K562 (cell line): ENCODE results near the gene TCF25. TPM values are rescaled to one million over a fixed set of nuclear protein-coding genes. Genes with fewer than 3 reads are reported as not detected.

Experiments
- ARID3B ChIP-seq: fragments of 250-450 bp; sonication (Bioruptor Pico); IDR thresholded peaks from 2 replicates; pipeline ENCODE4 v1.4.0; 2020; ENCODE audit warnings: borderline replicate concordance
- BRF1 ChIP-seq: IDR thresholded peaks from 3 replicates; pipeline ENCODE4 v1.6.1; 2011; ENCODE audit warnings: borderline replicate concordance, mild to moderate bottlenecking; ENCODE audit not compliant: insufficient read length; ENCODE audit errors: extremely low read depth
- DPF2 ChIP-seq: fragments of 450-650 bp; IDR thresholded peaks from 2 replicates; pipeline ENCODE4 v1.6.1; 2016
- MYBL2 ChIP-seq, 2 experiments: fragments of 450-650 bp in 1 of 2; sonication (generic) in 1 of 2; formaldehyde crosslinking in 1 of 2; IDR thresholded peaks; 2 replicates each; pipeline versions ENCODE4 v1.6.1 to v1.8.1; 2017 to 2022; ENCODE audit warnings: borderline replicate concordance in 1 of 2, inconsistent platforms in 1 of 2, low read depth in 1 of 2, mild to moderate bottlenecking in 1 of 2, missing genetic modification reagents in 1 of 2, moderate library complexity in 1 of 2
- NR2C2 ChIP-seq, 2 experiments: fragments of 200-800 bp in 1 of 2; sonication (Bioruptor generic) in 1 of 2; sonication (generic) in 1 of 2; formaldehyde crosslinking in 1 of 2; IDR thresholded peaks; 2 replicates each; pipeline versions ENCODE4 v1.6.1 to v1.8.0; 2016 to 2022; ENCODE audit warnings: mild to moderate bottlenecking in 1 of 2, missing compliant biosample characterization in 1 of 2, missing genetic modification characterization in 1 of 2, missing genetic modification reagents in 1 of 2
- RAD51 ChIP-seq: fragments of 450-650 bp; IDR thresholded peaks from 2 replicates; pipeline ENCODE4 v1.7.1; 2016; ENCODE audit warnings: low read depth, mild to moderate bottlenecking, borderline replicate concordance
- REST ChIP-seq, 2 experiments: fragments of 450-650 bp; formaldehyde crosslinking in 1 of 2; IDR thresholded peaks; 2 replicates each; pipeline versions ENCODE4 v1.4.0 to v1.6.1; 2014 to 2020; ENCODE audit warnings: mild to moderate bottlenecking in 2 of 2, borderline replicate concordance in 1 of 2, low read depth in 1 of 2
- TEAD4 ChIP-seq, 2 experiments: sonication (generic) in 1 of 2; formaldehyde crosslinking in 1 of 2; IDR thresholded peaks; 2 replicates each; pipeline versions ENCODE4 v1.6.1 to v1.8.0; 2012 to 2022; ENCODE audit warnings: borderline replicate concordance in 1 of 2, inconsistent platforms in 1 of 2, low read length in 1 of 2, mild to moderate bottlenecking in 1 of 2, missing genetic modification reagents in 1 of 2
- ZBTB43 ChIP-seq: sonication (generic); formaldehyde crosslinking; IDR thresholded peaks from 2 replicates; pipeline ENCODE4 v1.8.0; 2023; ENCODE audit warnings: mild to moderate bottlenecking, missing genetic modification reagents
- ZNF12 ChIP-seq: sonication (generic); formaldehyde crosslinking; IDR thresholded peaks from 2 replicates; pipeline ENCODE4 v1.4.0; 2020; ENCODE audit warnings: mild to moderate bottlenecking, missing genetic modification reagents
- ZNF143 ChIP-seq: sonication (generic); formaldehyde crosslinking; IDR thresholded peaks from 2 replicates; pipeline ENCODE4 v1.9.0; 2022; ENCODE audit warnings: mild to moderate bottlenecking, missing genetic modification reagents
- ZNF778 ChIP-seq: fragments of 450-650 bp; formaldehyde crosslinking; IDR thresholded peaks from 2 replicates; pipeline ENCODE4 v1.4.0; 2020; ENCODE audit warnings: mild to moderate bottlenecking, moderate library complexity
- ZSCAN29 ChIP-seq: fragments of 450-650 bp; IDR thresholded peaks from 2 replicates; pipeline ENCODE4 v1.6.1; 2017
- polyA plus RNA-seq, 8 experiments: library from polyadenylated mRNA; depleted of rRNA in 4 of 8; stranded (reverse) in 5 of 8; unstranded in 3 of 8; fragments of >200 nt; fragmentation: Nextera tagmentation in 2 of 8; fragmentation: Illumina TruSeq in 1 of 8; extraction: Ambion mirVana in 2 of 8; extraction: Trizol in 1 of 8; gene quantifications; 2 replicates each; pipeline versions ENCODE4 v1.2.1 to v1.2.3, GENCODE V29; 2011 to 2014; ENCODE audit warnings: inconsistent platforms in 1 of 8, missing spikeins in 1 of 8
- total RNA-seq, 7 experiments: library from RNA; depleted of rRNA in 6 of 7; stranded (reverse); fragments of >200 nt in 6 of 7; fragmentation: Illumina TruSeq in 2 of 7; extraction: Trizol in 2 of 7; gene quantifications; 2 replicates each; pipeline versions ENCODE4 v1.2.1 to v1.2.3, GENCODE V29; 2011 to 2021; ENCODE audit warnings: low replicate concordance in 1 of 7

TCF25 gene
- total and polyA plus RNA-seq, 9 of the 15 experiments (the other 6 are each of a cell fraction or from before 2014, with no cell fraction given), result 9.0 to 154 (median 83.8) TPM

- no peak for TF ChIP-seq RAD51
- no peak for TF ChIP-seq ZBTB43 (CRISPR knock-in tag)
- TF ChIP-seq MYBL2 (IDR thresholded peaks at IDR 0.05; ENCODE audit: low read depth), result no peak
- TF ChIP-seq MYBL2 (CRISPR knock-in tag; IDR thresholded peaks at IDR 0.05; ENCODE audit: borderline replicate concordance), result no peak
- TF ChIP-seq TEAD4 (IDR thresholded peaks at IDR 0.05; ENCODE audit: low read length), result no peak
- no peak for TF ChIP-seq TEAD4 (CRISPR knock-in tag; IDR thresholded peaks at IDR 0.05; ENCODE audit: borderline replicate concordance)
- no peak for TF ChIP-seq DPF2
- TF ChIP-seq NR2C2 (CRISPR knock-in tag; IDR thresholded peaks at IDR 0.05), result peak; percentile 33; the same call in 1 of the 2 replicates
- TF ChIP-seq NR2C2 (tag; IDR thresholded peaks at IDR 0.05), result no peak
- no peak for TF ChIP-seq ZNF12 (CRISPR knock-in tag)
- no peak for TF ChIP-seq ZNF778 (CRISPR knock-in tag)
- no peak for TF ChIP-seq ZNF143
- TF ChIP-seq BRF1, result no peak
- no peak for TF ChIP-seq ARID3B (CRISPR knock-in tag)
- no peak for TF ChIP-seq REST (IDR thresholded peaks at IDR 0.05; ENCODE audit: borderline replicate concordance)
- TF ChIP-seq REST (CRISPR knock-in tag; IDR thresholded peaks at IDR 0.05; ENCODE audit: low read depth), result no peak
- no peak for TF ChIP-seq ZSCAN29
Observed at GRCh38 chr16:89917773-89918452, 44.5 kb downstream of the TCF25 start (continued).
